NCI-H2227 (cell line): ENCODE measurements around the gene MEA1.
"Not testable (repeated sequence)": the region's sequence is repeated elsewhere in the genome, so short reads cannot be mapped to it uniquely, and the experiment has no call there.

ENCODE experiments used
- DNase-seq: peaks from one replicate; lab custom pipeline; 2025; ENCODE audit not compliant: unreplicated experiment; lab: John Stamatoyannopoulos, UW

MEA1 gene

DNA sequence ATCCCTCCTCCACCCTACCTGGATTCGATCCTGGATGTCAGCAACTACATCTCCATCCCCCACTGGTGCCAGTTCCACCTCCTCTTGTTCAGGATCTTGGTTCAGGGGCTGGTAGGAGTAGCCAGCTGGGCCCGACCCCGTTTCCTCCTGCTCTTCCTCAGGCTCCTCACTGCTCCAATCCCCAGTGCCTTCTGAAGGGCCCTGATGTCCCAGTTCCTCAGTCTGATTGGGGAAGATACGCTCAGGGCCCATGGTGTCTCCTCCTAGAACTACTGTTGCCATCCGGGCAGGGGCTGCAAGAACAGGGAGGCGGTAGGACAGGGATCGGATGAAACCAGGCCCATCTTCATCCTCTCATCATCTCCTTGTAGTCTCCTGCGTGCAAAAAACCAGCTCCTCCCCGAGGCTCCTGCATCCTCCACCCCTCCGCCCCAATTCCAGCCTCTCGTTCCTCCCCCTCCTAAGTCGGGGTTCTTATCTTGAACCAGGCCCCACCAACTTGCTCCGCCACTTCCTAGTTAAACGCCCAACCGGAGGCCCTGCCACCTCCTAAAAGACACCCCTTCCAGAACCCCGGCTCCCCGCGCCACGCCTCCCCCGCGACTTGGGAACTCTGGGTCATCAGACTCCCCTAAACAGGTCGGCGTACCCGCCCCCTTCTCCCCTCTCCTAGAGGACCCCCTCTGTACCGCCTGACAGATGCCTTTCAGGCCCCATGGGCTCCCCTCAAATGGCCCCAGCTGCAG is 476 bp downstream of the MEA1 start:
- no peak for DNase-seq

DNA sequence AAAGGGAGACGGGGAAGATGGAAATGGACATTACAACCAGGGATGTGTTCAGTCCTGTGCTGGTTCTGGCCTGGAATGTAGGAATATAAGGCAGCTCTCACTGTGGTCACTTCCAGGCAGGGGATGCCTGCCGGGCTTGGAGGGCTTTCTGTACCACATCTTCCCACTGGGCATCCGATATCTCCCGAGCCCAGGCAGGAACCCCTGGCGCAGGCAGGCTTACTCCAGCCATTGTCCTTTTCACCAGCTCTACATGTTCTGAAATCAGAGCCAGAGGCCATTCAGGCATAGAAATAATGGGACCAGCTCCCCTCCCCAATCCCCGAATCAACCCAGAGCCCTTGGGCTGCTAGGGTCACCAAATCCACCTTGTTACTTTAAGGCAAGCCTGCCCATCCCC is 1.4 kb downstream of the MEA1 start:
- DNase-seq: no peak

DNA sequence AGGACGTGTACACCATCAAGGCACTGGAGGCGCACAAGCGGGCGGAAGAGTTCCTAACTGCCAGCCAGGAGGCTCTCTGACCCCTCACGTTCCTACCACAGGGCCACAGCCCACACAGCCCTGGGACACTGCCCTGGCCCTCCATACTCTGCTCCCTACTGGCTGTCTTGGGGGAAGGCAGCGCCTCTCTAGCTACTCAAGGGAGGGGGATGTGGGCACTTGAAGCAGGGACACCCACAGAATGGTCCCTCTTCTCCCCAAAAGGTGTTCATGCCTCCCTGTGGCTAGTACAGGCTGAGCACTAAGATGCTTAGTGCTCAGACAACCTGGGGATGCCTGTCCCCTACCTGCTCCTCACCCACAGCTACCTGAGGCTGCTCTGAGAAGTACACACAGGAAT is 2.5 kb downstream of the MEA1 start:
- no peak for DNase-seq

DNA sequence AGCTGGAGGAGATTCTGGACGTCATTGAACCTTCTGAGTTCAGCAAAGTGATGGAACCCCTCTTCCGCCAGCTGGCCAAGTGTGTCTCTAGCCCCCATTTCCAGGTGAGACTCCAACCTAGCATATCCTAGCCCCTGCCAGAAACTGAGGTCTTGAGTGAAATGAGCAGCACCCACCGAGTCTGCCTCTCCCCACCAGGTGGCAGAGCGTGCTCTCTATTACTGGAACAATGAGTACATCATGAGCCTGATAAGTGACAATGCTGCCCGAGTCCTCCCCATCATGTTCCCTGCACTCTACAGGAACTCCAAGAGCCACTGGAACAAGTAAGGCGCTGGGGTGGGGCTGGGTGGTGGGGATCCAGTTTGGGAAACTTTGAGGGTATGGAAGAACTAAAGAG is 4.6 kb downstream of the MEA1 start:
- DNase-seq: peak; percentile 33

DNA sequence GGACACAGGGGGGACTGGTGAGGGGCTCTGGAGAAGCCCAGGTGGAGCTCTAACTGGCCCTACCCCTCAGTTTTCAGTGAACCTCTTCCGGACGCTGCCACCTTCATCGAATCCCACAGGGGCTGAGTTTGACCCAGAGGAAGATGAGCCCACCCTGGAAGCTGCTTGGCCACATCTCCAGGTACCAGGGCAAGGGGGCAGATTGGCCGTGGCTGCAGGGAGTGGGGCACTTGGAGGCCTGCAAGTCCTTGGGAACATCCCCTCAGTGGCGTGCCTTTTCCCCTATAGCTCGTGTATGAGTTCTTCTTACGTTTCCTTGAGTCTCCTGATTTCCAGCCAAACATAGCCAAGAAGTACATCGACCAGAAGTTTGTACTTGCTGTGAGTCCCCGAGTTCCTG is 6.6 kb downstream of the MEA1 start:
- DNase-seq: no peak

DNA sequence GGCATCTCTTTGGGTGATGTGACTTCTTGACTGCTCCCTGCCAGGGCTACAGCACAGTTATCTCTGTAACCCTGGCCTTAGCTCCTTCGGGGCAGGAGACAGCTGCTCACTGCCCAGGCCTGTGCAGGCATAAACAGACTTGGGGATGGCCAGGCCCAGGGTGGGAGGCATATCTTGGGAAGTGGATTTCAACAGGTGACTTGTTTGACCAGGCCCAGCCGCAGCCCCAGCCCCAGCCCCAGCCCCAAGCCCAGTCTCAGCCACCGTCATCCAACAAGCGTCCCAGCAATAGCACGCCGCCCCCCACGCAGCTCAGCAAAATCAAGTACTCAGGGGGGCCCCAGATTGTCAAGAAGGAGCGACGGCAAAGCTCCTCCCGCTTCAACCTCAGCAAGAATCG is 7.5 kb downstream of the MEA1 start:
- DNase-seq: no peak

DNA sequence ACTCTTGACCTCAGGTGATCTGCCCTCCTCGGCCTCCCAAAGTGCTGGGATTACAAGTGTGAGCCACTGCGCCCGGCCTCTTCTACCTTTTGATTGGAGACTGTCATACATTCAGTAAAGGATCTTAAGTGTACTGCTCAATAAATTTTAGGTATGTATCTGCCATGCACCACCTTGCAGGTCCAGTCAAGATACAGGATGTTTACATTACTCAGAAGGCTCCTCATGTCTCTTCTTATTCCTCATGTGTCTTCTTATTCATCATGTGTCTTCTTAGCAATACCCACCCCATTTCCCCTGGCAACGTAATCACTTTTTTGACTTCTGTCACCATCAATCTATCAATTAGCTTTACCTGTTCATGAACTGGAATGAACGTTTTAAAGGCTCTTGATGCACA is 7.9 kb downstream of the MEA1 start:
- DNase-seq: no peak

DNA sequence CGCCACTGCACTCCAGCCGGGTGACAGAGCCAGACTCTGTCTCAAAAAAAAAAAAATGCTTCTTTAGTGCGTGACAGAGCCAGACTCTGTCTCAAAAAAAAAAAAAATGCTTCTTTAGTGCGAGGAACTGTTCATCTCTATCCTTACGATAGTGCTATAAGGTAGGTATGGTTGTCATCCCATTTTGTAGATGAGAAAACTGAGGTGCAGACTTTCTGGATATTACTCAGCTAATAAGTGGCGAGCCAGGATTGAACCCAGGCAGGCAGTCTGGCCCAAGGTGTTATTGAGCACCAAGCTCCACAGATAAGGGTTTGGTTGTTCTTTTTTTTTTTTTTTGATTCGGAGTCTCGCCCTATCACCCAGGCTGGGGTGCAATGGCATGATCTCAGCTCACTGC is 11.9 kb downstream of the MEA1 start:
- no peak for DNase-seq

DNA sequence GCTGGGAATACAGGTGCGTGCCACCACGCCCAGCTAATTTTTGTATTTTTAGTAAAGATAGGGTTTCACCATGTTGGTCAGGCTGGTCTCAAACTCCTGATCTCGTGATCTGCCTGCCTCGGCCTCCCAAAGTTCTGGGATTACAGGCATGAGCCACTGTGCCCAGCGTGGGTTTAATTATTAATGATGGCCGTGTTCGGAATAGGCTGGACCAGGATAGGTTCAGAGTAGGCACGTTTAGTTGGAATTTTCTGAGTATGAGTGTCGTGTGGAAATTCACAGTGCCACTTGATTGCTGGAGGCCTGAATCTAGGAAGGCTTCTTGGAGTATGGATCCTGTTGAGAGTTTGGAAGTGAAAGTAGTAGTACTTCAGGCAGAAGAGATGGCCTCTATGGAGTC is 15.5 kb downstream of the MEA1 start:
- not testable (repeated sequence) for DNase-seq

DNA sequence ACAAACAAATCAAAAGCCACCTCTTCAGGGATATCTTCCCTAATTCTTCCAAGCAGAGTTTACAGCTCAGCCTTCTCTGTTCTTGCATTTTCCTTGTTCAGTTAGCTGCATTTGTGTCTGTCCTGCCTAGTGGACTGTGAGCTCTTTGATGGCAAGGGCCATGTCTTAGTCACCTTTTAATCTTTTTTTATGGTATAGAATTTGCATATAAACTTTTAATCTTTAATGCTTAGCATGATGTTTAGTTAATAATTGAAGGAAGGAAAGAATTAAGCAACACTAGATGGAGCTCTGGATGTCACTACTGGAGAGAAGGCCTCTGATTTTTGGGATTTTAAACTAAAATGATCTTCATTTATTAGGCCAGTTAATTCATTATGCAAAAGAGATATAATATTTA is 17.2 kb downstream of the MEA1 start:
- DNase-seq: no peak

DNA sequence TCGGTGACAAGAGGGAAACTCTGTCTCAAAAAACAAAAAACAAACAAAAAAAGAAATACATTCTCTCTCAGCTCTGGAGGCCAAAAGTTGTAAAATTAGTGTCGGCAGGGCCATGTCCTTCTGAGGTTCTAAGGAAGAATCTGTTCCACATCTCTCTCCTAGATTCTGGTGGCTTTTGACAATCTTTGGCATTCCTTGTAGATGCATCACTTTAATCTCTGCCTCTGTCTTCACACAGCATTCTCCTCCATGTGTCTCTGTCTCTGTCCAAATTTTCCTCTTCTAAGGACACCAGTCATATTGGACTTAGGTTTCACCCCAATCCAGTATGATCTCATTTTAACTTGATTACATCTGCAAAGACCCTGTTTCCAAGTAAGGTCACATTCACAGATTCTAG is 20.3 kb downstream of the MEA1 start:
- DNase-seq: no peak

DNA sequence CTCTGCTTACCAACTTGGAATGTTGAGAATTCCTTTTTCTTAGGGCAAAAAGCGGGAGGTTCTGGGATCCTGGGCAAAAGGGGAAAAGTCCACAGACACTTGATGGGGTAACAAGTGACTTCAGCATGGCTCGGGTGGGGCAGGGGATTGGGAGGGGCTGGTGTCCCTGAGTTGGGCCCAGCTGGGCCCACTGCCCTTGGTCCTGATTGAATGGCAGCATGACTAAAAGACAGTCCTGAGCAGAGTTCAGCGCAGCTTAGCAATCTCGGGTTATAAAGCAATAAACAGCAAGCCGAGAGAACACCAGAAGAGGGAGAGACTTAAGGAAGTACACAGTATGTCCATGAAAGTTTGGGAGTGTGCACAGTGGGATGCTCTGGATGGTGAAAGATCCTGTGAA is 23.8 kb downstream of the MEA1 start:
- DNase-seq: no peak

DNA sequence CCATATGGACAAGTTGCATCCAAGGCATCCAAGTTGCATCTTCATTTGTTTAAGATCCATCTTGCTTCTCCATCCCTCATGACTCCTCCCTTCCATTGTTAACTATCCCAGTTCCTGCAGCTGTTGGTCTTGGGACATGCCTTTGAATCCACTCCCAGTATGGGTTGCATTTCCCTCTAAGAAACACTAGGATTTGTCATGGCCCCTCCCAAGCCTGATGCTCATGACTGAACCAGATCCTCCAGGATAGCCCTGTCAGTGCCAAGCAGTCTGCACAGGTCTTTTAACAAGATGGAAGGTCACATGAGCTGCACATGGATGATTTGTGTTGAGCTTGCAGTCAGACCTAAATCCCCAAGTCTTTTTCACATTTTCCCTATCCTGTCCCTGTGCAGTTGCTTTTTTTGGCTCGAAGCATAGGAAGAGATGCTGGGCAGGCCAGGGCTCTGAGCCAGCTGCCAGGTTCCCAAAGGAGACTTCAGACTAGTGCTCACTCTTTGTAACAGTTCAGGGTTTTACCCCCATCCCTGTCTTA is 25.2 kb downstream of the MEA1 start:
- DNase-seq: no peak

DNA sequence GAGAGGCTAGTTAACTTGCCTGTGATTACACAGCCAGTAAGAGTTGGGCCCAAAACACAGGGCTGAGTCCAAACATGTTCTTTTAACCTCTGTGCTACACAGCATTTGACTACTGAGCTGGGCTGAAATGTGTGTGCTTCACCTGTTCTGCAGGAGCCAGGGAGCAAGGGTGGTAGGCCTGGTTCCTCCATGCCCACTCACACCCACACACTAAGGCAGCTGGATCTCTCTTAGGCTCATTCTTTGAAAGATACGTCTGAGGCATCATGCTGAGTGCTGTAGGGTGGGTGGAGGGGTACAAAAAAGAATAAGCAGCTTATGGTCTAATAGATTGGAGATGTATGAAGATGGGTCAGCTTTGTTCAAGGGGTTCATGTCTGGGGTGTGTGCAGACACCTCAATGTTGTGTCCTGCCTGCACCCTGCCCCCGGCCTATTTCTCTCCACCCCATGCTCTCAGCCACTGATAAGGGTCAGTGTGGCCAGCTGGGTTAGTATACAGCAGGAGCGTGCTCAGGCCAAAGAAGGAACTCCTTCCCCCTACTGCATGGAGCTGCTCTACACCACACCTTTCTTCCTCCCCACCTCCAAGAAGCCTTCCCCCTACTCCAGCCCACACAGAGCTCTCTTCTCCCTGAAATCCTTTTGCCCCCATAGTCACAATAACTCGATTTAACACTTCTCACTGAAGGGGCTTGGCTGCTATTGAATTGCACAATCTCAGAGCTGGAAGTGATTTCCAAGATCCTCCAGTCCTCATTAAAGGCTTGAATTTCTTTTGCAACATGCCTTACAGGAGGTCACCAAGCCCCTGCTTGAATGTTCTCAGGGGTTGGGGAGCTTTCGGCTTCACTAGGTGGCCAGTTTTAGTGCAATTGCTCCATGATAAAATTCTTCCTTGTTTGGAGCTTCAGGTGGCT is 26.0 kb downstream of the MEA1 start:
- DNase-seq: no peak

DNA sequence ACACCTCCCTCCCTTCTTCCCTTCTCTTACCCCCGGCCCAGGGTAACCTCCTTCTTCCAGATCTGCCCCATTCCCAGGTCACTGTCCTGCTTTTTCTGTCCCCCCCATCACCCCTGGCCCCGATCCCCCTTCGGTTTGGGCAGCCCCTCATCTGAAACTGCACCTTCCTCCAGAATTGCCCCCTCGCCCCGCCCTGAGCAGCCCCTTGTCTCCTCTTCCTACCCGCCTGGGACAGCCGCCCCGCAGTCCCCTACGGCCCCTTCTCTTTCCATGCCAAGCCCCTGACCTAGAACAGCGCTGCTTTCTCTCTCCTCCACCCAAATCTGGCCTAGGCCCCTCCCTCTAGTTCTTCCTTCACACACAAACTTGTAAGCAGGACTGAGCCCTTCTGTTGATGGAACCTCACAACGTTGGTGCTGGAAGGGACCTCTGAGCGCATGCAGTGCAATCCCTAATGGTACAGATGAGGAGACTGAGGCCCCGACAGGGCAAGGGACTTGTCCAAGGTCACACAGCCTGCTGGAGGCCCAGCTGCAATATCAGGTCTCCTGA is 28.7 kb downstream of the MEA1 start:
- DNase-seq: no peak

DNA sequence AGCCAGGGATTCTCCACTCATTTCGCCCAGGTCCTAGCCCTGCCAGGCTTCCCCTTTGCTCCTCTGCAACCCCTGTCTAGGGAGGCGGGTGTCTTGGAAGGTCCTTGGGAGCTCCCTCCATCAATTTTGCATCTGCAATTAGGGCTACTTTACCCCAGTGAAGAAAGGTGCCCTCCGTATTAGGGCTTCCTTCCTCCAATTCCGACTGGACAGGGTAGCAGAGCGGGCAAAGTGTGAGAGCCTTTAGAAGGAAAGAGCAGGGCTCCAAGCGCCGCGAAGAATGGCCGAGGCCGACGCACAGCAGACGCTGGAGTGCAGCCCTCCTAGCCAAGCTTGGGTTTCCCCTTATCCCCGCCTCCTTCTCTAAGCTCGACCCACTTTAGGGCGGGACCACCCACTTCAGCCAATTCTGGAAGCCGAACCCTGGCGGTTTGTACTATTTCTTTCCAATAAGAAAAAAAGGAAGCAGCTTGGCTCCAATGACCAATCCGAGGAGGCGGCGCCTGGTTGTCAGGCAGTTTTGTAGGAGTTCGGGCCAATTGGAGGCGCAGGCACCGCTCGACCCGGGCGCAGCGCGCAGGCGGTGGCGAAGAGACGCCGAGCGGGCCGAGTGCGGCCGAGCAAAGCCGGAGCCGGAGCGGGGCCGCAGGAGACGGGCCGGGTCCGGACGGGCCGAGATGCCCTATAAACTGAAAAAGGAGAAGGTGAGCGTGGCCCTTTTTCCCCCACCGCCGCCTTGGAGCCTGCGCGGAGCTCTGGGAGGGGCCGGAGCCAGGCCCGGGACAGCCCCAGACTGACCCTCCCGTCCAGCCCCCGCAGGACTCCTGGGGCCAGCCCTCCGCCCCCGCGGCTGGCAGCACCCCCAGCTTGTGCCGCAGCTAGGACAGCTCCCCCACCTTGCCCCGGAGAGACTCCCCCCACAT is 29.5 kb downstream of the MEA1 start, which contains the start of gene PPP2R5D:
TSS of gene PPP2R5D (plus strand) at position 570 of the 923 bp plus-strand sequence. CDS start at position 678, 108 bp downstream.
- DNase-seq: peak; percentile 97

DNA sequence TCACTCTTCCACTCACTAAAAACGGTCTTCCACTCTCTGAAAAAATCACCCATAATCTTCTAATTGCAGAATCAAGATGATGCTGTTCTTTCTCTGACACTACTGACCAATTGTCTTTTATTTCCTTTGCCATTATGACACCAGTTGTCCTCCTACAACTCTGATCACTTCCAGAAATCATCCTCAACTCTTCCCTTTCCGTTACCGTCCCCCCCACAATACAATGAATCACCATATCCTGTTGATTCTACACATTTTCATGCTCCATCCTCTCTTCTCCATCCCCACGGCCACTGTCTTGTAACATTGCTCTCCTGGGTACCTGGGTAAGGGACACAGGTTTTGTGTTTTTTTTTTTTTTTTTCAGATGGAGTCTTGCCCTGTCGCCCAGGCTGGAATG is 31.9 kb downstream of the MEA1 start:
- DNase-seq: no peak

DNA sequence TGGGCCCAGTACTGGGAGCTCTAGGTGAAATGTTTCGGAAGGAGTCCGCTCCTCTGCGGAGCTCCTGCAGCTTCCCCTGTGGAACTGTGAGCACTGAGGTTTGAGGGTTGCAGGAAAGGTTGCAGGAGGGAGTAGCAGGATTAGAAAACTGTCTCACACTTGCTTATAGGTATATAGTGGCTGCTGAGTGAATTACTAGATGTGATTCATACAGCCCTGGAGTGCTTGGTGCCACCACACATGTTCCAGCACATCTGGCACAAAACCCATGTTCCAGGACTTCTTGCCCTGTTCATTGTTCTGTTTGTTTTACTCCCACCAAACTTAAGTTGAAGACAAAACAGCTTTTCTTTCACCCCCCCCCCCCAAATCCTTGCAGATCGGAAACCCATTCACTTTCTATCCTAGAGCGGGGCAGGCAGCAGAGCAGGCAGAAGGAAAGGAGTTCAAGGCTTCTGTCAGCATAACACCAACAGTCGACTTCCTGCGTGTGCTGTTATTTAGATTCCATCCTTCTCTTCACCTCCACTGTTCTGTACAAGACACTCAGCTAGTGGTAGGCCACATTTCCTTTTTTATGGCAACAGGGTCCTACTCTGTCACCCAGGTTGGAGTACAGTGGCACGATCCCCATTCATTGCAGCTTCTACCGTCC is 34.1 kb downstream of the MEA1 start:
- DNase-seq: no peak

DNA sequence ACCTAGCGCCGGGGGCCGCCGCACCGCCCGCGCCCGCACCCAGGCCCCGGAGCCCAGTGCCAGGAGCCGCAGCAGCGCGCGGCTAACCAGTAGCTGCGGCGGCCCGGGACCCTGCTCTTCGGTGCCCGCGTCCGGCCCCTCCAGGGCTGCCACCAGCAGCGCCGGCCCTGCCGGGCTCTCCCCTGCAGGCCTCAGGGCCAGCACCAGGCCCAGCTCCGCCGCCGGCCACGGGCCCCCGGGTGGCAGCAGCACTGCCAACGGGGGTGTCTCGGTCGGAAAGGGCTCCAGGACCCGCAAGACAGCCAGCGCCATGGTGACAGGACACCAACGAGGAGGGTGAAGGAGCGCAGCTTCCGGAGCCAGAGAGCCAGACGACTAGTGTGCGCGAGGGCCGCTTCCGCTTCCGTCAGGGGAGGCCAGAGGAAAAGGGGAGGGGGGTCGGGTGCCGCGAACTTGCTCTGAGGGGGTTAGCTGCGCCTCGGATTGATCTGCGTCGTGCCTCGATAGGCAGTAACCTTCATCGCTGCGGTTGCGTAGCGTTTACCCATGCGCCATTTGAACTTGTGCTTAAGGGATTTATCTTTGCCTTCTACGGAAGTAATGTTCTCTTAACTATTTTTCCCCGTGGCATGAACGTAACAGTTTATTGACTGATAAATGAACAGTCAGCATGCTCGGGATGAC is 34.8 kb downstream of the MEA1 start, which contains the start of gene PEX6:
TSS of gene PEX6 (minus strand) at position 343 of the 684 bp plus-strand sequence. CDS start at position 312, 31 bp downstream.
- peak; percentile 89 for DNase-seq
